MM.1S (cell line): Measurements from ENCODE around the gene AKT1S1.

ENCODE experiments used
- DNase-seq: peaks from one replicate; pipeline ENCODE4 v3.0.0-alpha.2; 2015
- H2AFZ ChIP-seq: fragments of 300-600 bp; sonication (generic); 2 replicates; pipeline ENCODE4 v1.6.0; 2016; ENCODE audit warnings: antibody characterized with exemption, low read length
- H3F3A ChIP-seq: fragments of 300-600 bp; sonication (generic); 2 replicates; pipeline ENCODE4 v1.6.1; 2016; ENCODE audit warnings: mild to moderate bottlenecking, antibody characterized with exemption, low read length, moderate library complexity, mixed read lengths; ENCODE audit not compliant: insufficient read depth
- H3K27ac ChIP-seq: fragments of 300-600 bp; sonication (generic); 2 replicates; pipeline ENCODE4 v1.5.1; 2016; ENCODE audit warnings: mild to moderate bottlenecking, low read length
- H3K27me3 ChIP-seq: fragments of 300-600 bp; sonication (generic); replicated peaks from 2 replicates; pipeline ENCODE4 v1.6.0; 2016; ENCODE audit warnings: low read length; ENCODE audit not compliant: insufficient read depth
- H3K36me3 ChIP-seq: fragments of 300-600 bp; sonication (generic); replicated peaks from 2 replicates; pipeline ENCODE4 v1.6.1; 2016; ENCODE audit warnings: mild to moderate bottlenecking, low read length, mixed read lengths; ENCODE audit not compliant: insufficient read depth
- H3K4me1 ChIP-seq: fragments of 300-600 bp; sonication (generic); 2 replicates; pipeline ENCODE4 v1.6.1; 2016; ENCODE audit warnings: low read length, mixed read lengths
- H3K4me2 ChIP-seq: fragments of 300-600 bp; sonication (generic); 2 replicates; pipeline ENCODE4 v1.6.0; 2016; ENCODE audit warnings: low read depth, low read length
- H3K4me3 ChIP-seq: fragments of 300-600 bp; sonication (generic); 2 replicates; pipeline ENCODE4 v1.5.1; 2016; ENCODE audit warnings: low read length, mixed read lengths
- H3K79me2 ChIP-seq: fragments of 300-600 bp; sonication (generic); 2 replicates; pipeline ENCODE4 v1.6.1; 2016; ENCODE audit warnings: mixed run types, low read length, mixed read lengths
- H3K9ac ChIP-seq: fragments of 300-600 bp; sonication (generic); 2 replicates; pipeline ENCODE4 v1.6.1; 2016; ENCODE audit warnings: low read length, mixed read lengths
- H3K9me2 ChIP-seq: fragments of 300-600 bp; sonication (generic); replicated peaks from 2 replicates; pipeline ENCODE4 v1.6.1; 2016; ENCODE audit warnings: mild to moderate bottlenecking, low read length, mixed read lengths; ENCODE audit not compliant: insufficient read depth
- H3K9me3 ChIP-seq: fragments of 300-600 bp; sonication (generic); replicated peaks from 2 replicates; pipeline ENCODE4 v1.6.1; 2016; ENCODE audit warnings: mild to moderate bottlenecking, low read length, mixed read lengths; ENCODE audit not compliant: insufficient read depth
- H4K20me1 ChIP-seq: fragments of 300-600 bp; sonication (generic); 2 replicates; pipeline ENCODE4 v1.6.1; 2016; ENCODE audit warnings: mild to moderate bottlenecking, low read length, moderate library complexity, mixed read lengths; ENCODE audit not compliant: insufficient read depth
- EZH2 ChIP-seq: fragments of 300-600 bp; sonication (generic); optimal IDR thresholded peaks from 2 replicates; pipeline ENCODE3; 2017; ENCODE audit warnings: low read depth, mild to moderate bottlenecking, antibody characterized with exemption, low read length, mixed read lengths
- EZH2phosphoT487 ChIP-seq: fragments of 300-600 bp; sonication (generic); IDR thresholded peaks from 2 replicates; pipeline ENCODE4 v1.6.1; 2018; ENCODE audit warnings: antibody characterized with exemption, low read length
- TF ChIP-seq, protein P1 (sequence below): fragments of 300-600 bp; sonication (generic); IDR thresholded peaks from 2 replicates; pipeline ENCODE4 v1.5.1; 2016; ENCODE audit warnings: antibody characterized with exemption, low read length, mixed read lengths

AKT1S1 gene

GRCh38 chr19:49856574-49857021 is 20.6 kb downstream of the AKT1S1 start:
- TF ChIP-seq EZH2 = no peak
- no peak for TF ChIP-seq EZH2phosphoT487
- TF ChIP-seq, protein P1, sequence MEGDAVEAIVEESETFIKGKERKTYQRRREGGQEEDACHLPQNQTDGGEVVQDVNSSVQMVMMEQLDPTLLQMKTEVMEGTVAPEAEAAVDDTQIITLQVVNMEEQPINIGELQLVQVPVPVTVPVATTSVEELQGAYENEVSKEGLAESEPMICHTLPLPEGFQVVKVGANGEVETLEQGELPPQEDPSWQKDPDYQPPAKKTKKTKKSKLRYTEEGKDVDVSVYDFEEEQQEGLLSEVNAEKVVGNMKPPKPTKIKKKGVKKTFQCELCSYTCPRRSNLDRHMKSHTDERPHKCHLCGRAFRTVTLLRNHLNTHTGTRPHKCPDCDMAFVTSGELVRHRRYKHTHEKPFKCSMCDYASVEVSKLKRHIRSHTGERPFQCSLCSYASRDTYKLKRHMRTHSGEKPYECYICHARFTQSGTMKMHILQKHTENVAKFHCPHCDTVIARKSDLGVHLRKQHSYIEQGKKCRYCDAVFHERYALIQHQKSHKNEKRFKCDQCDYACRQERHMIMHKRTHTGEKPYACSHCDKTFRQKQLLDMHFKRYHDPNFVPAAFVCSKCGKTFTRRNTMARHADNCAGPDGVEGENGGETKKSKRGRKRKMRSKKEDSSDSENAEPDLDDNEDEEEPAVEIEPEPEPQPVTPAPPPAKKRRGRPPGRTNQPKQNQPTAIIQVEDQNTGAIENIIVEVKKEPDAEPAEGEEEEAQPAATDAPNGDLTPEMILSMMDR = no peak
- Histone ChIP-seq H3F3A (peaks cover 19% of the 10 kb centered on the region), H3K9me3 (no peaks in the 10 kb centered on the region), H3K9me2 (no peaks in the 10 kb centered on the region), H3K4me3 (no peak overlapping the region), H3K4me2 (no peak overlapping the region), H3K9ac (no peak overlapping the region), H3K79me2 (peaks cover 29% of the 10 kb centered on the region), H2AFZ (no peak overlapping the region), H3K4me1 (peaks cover 12% of the 10 kb centered on the region), H3K27me3 (no peaks in the 10 kb centered on the region), H4K20me1 (no peaks in the 10 kb centered on the region; the same call in 1 of the 2 replicates), H3K36me3 (no peaks in the 10 kb centered on the region), H3K27ac (no peak overlapping the region)
- DNase-seq = no peak

DNA sequence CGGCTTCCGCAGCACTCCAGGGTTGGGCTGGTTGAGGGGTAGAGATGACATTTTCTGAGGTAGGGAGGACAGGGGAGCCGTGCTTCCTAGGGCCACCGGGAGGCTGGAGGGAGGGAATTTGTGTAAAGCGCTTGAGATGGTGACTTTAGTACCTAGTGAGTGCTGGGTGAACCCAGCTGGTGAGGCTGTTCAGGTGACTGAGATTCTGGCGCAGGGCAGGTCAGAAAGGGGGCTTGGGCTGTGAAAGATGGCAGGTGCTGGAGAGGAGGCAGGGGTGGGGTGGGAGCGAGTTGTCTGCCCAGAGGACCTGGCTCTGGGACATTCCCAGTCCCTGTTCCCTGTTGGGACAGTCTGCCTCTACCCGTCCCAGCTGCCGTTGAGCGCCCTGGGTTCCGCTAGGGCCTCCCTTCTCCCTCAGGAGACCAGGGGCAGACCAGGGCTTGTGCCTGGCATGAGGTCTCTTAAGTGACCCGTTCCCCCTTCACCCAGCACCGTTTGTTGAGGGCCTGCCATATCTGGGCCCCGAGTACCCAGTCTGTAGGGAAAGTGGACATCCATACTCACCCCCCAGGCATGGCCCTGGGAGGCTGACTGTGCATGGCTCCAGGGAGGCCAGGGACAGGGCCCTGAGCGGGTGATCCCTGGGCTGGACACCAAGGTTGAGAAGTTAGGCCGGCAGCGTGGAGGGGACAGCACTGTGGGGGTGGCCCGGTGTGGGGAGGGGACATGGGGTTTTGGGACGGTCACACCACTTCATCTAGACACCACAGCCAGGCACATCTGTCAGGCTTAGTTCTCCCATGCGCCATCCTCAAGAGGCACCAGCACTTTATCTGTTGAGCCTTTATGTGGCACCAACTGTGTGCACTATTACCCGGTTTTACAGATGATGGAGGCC is 21.2 kb downstream of the AKT1S1 start:
- Histone ChIP-seq H3K27ac (no peak overlapping the region), H3K4me1 (peaks cover 12% of the 10 kb centered on the region), H3K4me3 (no peak overlapping the region), H3K9me2 (no peaks in the 10 kb centered on the region), H3K27me3 (no peaks in the 10 kb centered on the region), H3K79me2 (peaks cover 29% of the 10 kb centered on the region), H3K4me2 (no peak overlapping the region), H3K9me3 (no peaks in the 10 kb centered on the region), H3K36me3 (no peaks in the 10 kb centered on the region), H3K9ac (no peak overlapping the region), H4K20me1 (no peaks in the 10 kb centered on the region; the same call in 1 of the 2 replicates), H2AFZ (no peak overlapping the region), H3F3A (peaks cover 19% of the 10 kb centered on the region)
- no peak for DNase-seq
- TF ChIP-seq, protein P1 = no peak
- TF ChIP-seq EZH2 (no peak), EZH2phosphoT487 (no peak)

- peaks cover 12% of the 10 kb centered on the region for H3K4me1 ChIP-seq
- H4K20me1 ChIP-seq = no peaks in the 10 kb centered on the region; the same call in 1 of the 2 replicates
- H3K36me3 ChIP-seq = no peaks in the 10 kb centered on the region
- no peaks in the 10 kb centered on the region for H3K27me3 ChIP-seq
- H2AFZ ChIP-seq = no peak overlapping the region
- H3K4me3 ChIP-seq = no peak overlapping the region
- H3K9me2 ChIP-seq = no peaks in the 10 kb centered on the region
- H3F3A ChIP-seq = peaks cover 19% of the 10 kb centered on the region
- H3K79me2 ChIP-seq = peaks cover 29% of the 10 kb centered on the region
- H3K9me3 ChIP-seq = no peaks in the 10 kb centered on the region
- H3K9ac ChIP-seq = no peak overlapping the region
- no peak overlapping the region for H3K4me2 ChIP-seq
- no peak overlapping the region for H3K27ac ChIP-seq
- DNase-seq = no peak
- no peak for TF ChIP-seq EZH2phosphoT487
- TF ChIP-seq, protein P1 = no peak
- no peak for TF ChIP-seq EZH2
Measured at GRCh38 chr19:49855277-49855675, 21.9 kb downstream of the AKT1S1 start.
